ENCODE measurements around the gene PID1.

Gene PID1

GRCh38 chr2:229009816-229010215 is 261.3 kb downstream of the PID1 start:
- DNase-seq (ENCODE audit: low spot score): no peak

DNA sequence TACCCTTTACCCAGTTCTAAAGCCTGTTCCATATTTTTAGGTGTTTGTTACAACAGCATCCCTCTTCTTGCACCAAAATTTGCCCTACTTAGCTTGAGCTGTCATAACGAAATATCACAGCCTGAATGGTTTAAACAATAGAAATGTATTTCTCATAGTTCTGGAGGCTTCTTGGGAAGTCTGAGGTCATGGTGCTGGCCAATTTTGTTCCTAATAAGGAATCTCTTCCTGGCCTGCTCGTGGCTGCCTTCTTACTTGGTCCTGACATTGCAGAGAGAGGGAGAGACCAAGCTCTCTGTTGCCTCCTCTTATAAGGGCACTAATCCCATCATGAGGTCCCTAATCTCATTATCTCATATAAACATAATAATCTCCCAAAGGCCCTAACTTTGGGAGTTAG is 267.8 kb downstream of the PID1 start:
- no peak for DNase-seq (ENCODE audit: low spot score)

DNA sequence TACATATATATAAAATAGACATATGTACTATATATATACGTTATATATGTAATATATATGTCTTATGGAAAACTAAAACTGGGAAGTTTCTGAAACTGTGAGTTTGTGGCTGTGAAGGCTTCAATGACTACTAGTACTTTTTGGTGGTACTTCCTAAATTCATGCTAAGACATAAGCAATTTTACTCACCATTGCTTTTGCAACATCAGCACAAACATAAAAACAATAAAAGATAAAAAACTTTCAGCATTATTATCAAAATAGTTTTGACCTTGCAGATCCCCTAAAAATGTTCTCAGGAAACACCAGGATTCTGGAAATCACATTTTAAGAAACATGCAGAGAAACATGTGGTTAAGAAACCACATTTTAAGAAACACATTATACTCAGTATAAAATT is 269.9 kb downstream of the PID1 start:
- DNase-seq (ENCODE audit: low spot score): no peak

DNA sequence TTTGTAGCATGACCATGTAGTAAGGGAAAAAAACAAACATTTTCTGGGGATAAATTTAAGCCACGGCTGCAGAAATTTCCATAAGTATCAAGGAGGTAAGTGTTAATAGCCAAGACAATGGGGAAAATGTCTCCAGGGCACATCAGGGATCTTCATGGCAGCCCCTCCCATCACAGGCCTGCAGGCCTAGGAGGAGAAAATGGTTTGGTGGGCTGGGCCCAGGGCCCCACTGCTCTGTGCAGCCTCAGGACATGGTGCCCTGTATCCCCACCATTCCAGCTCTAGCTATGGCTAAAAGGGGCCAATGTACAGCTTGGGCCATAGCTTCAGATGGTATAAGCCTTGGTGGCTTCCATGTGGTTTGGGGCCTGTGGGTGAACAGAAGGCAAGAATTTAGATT is 271.8 kb downstream of the PID1 start:
- no peak for DNase-seq (ENCODE audit: low spot score)

DNA sequence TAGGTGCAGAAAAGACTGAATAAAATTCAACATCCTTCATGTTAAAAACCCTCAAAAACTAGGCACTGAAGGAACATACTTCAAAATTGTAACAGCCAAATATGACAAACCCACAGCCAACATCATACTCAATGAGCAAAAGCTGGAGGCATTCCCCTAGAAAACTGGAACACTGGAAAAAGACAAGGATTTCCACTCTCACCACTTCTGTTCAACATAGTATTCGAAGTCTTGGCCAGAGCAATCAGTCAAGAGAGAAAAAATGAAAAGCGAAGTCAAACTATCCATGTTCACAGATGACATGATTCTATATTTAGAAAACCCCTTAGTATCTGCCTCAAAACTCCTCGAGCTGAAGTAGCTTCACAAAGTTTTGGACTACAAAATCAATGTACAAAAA is 282.3 kb downstream of the PID1 start:
- no peak for DNase-seq (ENCODE audit: low spot score)

DNA sequence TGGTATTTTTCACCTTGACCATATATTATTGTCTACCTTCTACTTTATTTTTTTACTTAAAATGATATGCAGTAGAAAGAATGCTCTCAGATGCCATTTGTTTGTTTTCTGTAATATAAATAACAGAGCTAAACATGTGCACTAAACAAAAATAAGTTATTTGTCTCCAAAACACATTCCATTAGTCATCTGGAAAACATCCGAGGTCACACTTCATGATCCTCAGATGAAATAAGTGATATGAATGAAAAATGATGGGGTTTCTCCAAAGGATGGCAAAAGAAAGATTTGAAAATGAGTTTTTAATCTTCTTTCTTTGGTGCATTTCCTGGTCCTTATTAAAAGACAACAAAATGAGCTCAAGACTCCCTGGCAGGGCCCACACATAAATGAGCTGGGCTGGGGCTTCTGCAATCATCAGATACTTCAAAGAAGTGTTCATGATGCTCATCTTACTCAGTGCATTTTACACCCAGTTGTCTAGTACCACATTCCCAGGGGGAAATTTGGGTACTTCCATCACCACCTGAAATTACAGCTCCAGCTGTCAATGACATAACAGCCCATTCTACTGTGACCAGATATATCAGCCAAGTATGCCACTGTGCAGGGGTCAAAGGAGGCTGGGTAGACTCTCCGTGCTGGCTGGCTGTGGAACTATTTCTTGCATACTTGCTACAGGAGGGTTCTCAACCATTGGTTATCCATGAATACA is 283.5 kb downstream of the PID1 start:
- no peak for DNase-seq (ENCODE audit: low spot score)

DNA sequence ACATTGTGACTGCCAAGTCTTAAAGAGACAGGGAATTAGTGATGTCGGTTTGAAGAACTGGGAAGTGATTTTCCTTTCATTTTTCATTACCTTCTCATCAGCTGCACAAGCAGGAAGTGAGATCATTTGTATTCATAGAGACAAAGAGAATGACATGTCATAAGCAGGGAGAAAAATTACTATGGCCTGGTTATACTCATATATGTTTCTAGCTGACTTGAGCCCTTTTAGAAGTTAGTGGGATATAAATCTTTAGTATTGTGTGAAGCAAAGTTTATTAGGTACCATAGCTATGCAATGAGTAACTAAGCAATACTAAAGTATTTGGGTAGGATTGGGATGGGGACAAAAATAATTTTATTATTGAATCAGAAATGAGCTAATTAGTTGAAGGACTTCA is 284.1 kb downstream of the PID1 start:
- no peak for DNase-seq (ENCODE audit: low spot score)

GRCh38 chr2:228983700-228984099 is 287.4 kb downstream of the PID1 start:
- peak; percentile 28 for DNase-seq (ENCODE audit: low spot score)

DNA sequence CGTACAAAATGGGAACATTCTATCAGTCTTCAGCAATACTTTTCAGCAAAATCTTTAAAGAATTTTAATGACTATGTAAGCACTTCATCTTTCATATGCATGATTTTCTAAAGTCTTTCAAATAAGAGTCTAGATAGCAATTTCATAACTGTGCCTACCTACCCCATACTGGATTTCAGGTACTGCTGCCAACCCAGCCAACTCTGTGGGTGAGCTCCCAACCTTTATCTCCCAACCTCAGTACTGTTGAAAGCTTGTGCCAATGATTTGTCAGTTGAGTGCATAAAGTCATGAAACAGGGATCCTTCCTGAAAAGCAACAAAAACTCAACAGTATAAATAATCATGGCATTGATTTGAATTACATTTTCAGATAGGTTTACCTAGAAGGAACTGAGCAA is 296.9 kb downstream of the PID1 start:
- no peak for DNase-seq (ENCODE audit: low spot score)
